GM18870 (cell line): ENCODE measurements around the gene SPON2.
"Not testable (repeated sequence)": the region's sequence is repeated elsewhere in the genome, so short reads cannot be mapped to it uniquely, and the experiment has no call there.

Experiments used
- ATAC-seq: cut with Tn5 transposase; IDR thresholded peaks from one replicate; pipeline ENCODE4 v1.9.1; 2021; ENCODE audit warnings: moderate library complexity; ENCODE audit not compliant: unreplicated experiment

Gene SPON2

DNA sequence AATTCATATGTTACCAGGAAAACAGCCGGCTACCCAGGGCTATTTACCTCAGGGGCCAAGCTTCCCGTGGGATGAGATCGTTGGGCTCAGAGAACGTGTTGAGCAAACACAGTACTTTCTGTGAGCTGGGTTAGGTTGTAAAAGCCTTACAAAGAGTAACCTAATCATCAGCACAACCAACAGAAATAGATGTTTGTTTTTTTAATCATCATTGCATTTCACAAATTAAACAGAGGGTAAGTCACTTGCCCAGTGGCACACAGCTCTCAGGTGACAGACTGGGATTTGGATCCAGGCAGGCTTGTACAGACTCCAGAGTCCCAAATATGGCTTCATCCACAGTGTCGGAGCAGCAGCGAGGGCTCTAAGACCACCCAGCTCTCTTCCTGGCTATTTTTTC is 20.1 kb downstream of the SPON2 start:
- no peak for ATAC-seq

DNA sequence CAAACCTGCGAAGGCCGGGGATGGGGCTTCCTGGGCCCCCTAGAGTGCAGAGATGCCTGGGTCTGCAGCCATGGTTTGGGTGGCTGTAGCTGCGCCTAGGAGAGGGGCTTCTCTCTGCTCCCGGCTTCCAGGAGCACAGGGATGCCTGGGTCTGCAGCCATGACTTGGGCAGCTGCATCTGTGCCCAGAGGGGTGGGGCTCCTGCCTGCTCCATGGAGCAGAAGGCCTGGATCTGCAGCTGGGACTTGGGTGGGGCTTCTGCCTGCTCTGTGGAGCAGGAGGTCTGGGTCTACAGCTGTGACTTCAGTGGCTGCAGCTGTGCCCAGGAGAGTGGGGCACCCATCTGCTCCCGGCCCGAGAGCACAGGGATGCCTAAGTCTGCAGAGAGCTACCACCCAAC is 20.8 kb downstream of the SPON2 start:
- ATAC-seq = no peak

DNA sequence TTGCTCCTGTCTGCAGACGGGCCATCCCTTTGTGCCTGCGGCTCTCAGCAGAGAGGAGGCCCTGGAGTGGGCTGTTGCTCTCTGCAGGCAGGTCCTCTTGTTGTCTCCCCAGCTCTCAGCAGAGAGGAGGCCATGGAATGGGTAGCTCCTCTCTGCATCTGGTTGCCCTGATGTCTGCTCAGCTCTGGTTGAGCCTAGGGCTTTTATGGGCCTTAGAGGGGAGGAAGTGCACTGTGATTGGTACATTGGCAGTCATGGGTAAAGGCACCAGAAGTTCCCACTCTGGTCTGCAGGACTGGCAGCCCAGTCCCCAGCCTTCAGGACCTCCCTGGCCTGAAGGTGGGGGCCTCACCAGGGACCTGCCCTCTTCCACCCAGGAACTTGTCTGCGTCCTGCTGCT is 21.5 kb downstream of the SPON2 start:
- ATAC-seq = no peak

DNA sequence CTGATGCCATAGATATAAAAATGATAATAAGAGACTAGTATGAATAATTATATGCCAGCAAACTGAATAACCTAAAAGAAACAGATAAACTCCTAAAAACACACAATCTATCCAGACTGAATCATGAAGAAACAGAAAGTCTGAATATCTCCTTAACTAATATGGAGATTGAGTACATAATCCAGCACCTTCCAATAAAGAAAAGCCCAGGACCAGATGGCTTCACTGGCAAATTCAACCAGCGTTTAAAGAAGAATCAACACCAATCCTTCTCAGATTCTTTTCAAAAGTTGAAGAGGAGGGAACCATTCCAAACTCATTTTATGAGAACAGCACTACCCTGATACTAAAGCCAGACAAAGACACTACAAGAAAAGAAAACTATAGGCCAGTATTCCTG is 32.5 kb downstream of the SPON2 start:
- ATAC-seq = no peak

DNA sequence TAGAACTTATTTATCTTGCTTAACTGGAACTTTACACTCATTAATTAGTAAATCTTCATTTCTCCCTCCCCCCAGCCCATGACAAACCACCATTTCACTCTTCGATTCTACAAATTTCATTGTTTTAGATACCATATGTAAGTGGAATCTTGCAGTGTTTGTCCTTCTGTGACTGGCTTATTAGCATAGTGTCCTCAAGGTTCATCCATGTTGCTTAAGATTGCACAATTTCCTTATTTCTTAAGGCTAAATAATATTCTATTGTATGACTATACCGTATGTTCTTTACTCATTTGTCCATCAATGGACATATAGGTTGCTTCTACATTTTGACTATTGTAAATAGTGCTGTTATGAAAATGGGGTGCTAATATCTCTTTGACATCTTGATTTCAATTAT is 34.5 kb downstream of the SPON2 start:
- ATAC-seq = no peak

DNA sequence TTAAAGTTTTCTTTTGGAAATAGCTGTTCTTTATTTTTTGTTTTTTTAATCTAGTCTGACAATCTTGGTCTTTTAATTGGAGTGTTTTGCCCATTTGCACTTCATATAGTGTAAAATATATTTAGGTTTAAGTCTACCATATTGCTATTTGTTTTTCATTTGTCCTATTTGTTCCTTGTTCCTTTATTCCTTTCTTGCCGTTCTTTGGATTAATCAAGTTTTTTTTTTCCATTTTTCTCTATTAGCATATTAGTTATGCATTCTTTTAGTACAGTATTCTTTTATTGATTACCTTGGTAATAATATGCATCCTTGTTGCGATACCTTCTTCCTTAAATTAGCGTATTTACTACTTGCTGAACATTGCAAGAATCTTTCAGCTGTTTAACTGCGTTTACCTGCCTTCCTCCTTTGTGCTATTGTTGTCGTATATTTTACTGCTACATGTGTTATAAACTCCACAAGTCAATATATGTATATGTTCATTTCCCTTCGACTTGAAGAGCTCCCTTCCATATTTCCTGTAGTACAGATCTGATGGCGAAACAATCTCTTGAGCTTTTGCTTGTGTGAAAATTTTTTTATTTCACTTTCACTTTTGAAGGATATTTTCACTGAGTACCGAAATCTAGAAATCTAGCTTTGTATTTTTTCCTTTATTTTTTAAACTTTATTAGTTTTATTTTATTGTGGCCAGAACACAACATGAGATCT is 35.2 kb downstream of the SPON2 start:
- ATAC-seq = no peak

DNA sequence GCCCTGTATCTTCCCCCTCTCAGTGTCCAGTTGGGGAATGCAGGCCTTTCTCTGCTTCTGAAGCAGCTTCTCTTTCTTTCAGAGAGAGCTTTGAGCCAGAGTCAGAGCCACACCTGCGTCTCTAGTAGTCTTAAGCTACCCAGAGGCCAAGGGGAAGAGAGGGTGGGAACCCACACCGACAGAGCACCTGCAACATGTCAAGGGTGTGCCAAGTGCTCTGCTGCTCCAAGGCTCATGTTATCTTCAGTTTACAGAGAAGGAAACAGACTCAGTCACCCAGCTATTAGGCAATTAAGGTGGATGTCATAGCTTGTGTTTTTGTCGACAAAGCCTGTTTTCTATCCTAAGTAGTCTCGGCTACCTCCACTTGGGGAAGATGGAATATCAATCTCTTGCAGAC is 36.3 kb downstream of the SPON2 start:
- no peak for ATAC-seq

DNA sequence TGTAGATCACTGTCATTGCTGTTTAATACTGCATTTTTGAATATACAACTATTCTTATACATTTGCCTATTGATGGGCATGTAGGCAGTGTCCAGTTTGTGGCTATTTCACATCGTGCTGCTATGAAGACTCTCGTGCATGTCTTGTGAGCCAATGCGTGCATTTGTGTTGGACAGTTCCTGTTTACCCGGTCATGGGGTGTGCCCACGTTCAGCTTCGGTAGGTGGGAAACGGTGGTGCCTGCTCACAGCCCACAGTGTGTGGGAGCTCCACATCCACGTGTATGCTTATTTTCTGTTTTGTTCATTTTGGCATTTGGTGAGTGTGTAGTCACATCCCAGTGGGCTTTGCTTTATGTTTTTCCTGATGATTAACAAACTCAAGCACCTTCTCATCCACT is 39.4 kb downstream of the SPON2 start:
- ATAC-seq = no peak

DNA sequence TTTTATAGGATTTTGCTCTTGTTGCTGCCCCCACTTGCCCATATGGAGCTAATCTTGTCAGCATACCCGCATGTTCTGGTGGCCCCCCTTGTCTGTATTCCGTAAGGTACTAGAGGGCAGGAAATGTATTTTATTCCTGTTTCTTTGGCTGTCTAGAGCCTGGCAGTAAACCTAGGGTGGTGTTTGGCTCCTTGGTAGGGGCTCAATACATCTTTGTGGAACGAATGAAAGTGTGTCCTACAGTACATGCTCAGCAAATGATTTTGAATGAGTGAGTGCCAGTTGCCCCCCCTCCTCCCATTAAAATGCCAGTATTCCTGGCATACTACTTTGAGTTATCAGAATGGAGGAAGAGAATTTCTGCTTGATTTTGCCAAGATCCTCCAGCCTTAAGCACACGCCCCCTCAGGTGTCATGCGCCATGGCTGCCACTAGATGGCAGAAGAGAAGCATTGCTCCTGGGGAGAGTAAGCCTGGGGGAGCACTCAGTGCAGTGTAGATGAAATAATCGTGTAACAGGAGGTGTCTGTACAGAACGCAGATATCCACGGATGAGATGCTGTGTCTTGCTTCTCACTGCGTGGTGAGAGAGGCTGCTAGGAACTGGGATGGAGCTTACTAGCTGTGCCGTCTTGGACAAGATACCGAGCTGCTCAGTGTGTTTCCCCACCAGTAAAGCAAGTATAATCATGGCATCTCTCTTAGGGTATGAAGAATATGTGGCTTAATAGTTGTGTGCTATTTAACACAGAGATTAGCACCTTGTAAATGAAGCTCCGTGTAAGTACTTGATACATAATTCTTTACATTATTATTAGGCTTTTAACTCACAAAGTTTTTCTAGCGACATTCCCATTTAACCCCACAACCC is 41.8 kb downstream of the SPON2 start:
- ATAC-seq = no peak

DNA sequence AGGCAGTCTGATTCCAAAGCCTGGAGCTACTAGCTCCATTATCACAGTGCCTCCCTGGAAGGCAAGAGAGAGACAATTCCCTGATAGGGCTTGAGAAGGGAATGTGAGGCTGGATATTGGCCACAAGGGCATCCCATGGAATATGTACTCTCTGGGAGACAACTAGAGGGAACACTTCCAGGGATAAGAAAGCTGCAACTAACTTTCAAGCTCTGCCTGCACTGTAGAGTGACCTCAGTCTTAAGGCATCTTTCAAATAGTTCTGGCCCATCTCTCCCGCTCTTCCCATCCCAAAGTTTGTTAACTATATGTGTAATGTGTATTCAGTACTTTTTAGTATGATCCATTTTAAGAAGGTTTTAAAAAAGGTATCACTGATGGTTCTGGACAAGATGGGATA is 45.9 kb downstream of the SPON2 start:
- no peak for ATAC-seq

DNA sequence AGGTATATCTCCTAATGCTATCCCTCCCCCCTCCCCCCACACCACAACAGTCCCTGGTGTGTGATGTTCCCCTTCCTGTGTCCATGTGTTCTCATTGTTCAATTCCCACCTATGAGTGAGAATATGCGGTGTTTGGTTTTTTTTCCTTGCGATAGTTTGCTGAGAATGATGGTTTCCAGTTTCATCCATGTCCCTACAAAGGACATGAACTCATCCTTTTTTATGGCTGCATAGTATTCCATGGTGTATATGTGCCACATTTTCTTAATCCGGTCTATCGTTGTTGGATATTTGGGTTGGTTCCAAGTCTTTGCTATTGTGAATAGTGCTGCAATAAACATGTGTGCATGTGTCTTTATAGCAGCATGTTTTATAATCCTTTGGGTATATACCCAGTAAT is 46.9 kb downstream of the SPON2 start:
- ATAC-seq = not testable (repeated sequence)

DNA sequence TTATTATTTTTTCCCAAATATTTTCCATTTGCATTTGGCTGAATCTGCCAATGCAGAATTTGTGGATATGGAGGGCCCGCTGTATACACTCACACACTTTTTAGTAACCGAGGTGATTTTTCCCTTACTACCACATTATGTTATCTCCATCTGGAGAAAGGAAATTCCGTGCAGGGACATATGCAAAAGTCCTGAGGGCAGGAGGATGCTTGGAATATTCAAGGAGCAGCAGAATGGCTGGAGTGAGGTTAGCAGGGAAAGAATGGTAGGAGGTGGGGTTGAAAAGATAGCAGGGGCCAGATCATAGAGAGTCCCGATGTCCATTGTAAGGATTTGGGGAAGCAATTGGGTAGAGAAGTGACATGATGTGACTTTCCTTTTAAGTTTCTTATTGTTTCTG is 47.6 kb downstream of the SPON2 start:
- no peak for ATAC-seq

DNA sequence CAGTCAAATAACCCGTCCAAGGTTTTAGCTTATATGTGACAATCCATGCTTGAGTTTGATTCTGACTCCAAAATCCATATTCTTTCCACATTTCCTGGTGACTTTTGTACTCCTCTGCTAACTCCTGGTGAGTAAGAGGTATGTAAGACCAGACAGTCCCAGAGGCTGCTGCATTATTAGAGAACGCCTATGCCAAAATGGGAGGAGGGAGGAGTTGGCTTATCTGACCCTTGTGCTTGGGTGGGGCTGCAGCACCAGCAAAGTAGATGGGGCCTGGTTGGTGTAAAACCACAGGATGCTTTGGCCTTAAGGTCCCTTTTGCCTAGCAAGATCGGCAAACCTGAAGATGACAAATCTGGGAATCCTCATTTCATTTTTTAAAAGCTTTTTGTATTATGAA is 49.9 kb downstream of the SPON2 start:
- ATAC-seq = no peak
